Cerebellar nuclear complex (tissue), 1 donor: ENCODE data around the gene UPF1.
A peak's percentile ranks its signal among the peaks of the same experiment; 100 is the strongest.

Experiments used
- DNase-seq, 2 experiments: peaks; one replicate each; lab custom pipeline; 2025; lab: John Stamatoyannopoulos, UW

The UPF1 gene

DNA sequence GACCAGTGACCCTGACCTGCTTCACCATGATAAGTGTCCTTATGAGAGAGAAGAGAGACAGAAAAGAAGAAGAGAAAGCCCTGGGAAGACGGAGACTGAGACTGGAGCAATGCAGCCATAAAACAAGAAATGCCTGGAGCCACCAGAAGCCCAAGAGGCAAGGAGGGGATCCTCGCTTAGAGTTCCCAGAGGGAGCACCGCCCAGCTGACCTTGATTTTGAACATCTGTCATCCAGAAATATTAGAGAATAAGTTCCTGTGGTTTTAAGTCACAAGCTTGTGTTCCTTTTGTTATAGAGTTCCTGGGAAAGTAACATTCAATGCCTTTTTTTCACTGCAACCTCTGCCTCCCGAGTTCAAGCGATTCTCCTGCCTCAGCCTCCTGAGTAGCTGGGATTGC, 44.0 kb downstream of the UPF1 start:
- DNase-seq, result no peak

- no peak for DNase-seq
Measured at GRCh38 chr19:18876865-18877264, 45.1 kb downstream of the UPF1 start.

GRCh38 chr19:18878058-18878797, 46.5 kb downstream of the UPF1 start:
- no peak for DNase-seq

DNA sequence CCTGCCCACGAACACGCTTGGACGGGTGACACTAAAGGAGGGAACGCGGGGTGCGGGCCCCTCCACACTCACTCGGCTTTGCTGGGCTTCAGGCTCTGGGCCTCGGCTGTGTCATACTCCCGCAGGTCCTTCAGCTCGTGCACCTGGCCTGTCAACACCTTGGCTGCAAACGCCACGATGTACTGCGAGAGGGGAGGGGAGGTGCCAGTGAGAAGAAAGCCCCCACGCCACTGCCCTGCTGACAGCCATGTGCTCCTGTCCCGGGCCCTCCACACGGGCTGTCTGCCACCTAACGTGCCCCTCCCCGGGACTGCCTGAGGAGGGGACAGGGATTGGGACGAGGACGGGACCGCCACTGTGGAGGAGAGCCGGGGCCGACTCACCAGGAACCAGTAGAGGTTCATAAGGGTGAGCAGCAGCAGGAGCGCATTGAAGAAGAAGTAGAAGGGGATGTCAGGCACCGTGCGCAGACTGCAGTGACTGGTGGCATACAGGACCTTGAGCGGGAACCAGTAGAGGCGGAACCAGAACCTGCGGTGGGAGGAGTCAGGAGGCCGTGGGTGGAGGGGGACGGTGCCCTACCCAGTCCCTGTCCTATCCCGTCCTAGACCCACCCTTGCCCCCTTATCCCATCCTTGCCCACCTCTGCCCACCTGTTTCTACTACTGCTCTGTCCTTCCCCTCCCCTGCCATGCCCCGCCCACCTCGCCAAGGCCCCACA, 47.3 kb downstream of the UPF1 start:
- no peak for DNase-seq

GRCh38 chr19:18879579-18880373, 48.0 kb downstream of the UPF1 start:
- DNase-seq, result no peak

DNA sequence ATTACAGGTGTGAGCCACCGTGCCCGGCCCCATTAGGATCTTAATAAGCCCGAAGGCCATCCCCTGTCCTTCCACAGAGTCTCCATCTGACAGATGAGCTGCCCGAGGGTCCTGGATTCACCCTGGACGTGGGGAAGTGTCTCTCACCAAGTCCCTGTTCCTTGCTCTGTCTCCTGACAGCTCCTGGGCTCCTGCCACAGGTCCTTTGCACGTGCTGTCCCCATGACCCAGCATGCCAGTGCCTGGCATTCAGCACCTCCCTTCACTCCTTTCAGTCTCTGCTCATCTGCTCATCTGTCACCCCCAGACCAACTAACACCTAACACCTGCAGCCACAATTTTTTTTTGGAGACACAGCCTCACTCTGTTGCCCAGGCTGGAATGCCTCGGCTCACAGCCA, 49.7 kb downstream of the UPF1 start:
- no peak for DNase-seq

GRCh38 chr19:18883526-18884304, 52.0 kb downstream of the UPF1 start:
- no peak for DNase-seq

DNA sequence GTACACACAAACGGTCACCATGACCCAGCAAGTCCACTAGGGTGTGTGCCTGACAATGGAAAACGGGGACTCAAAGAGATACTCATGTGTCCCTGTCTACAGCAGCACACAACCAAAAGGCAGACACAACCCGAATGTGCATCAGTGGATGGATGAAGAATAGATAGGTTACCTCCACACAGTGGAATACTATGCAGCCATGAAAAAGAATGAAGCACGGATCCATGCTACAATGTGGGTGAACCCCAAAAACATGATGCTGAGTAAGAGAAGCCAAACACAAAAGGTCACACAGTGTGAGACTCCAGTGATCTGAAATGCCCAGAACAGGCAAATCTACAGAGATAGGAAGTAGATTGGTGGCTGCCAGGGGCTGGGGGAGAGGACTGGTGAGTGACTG, 55.2 kb downstream of the UPF1 start:
- no peak for DNase-seq

DNA sequence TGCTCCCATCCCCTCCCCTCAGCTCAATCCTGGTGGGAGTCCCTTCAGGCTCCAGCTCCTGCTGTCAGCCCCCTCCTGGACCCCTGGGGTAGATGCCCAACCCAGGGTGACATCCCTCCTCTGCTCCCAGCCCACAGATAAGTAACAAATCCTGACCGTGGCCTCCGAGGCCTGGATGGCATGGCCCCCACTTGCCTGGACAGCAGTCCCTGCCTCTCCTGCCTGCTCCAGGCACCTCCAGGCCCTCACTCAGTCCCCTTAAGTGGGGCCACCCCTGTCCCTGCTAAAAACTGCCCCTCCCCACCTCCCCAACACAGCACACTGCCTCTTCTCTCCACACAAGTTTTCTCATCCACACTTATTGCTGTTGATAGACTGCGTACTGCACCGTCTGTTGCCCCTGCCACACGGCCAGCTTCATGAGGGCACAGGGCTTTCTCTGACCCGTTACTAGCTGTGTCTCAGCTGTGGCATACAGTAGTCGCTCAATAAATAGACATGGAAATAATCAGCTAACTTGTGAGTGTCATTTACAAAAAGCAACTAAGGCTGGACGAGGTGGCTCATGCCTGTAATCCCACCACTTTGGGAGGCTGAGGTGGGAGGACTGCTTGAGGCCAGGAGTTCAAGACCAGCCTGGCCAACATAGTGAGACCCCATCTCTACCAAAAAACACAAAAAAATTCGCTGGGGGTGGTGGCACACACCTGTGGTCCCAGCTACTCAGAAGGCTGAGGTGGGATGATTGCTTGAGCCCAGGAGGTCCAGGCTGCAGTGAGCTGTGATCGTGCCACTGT, 58.4 kb downstream of the UPF1 start:
- no peak for DNase-seq

- DNase-seq, result no peak
Measured at GRCh38 chr19:18893587-18894253, 62.0 kb downstream of the UPF1 start.

DNA sequence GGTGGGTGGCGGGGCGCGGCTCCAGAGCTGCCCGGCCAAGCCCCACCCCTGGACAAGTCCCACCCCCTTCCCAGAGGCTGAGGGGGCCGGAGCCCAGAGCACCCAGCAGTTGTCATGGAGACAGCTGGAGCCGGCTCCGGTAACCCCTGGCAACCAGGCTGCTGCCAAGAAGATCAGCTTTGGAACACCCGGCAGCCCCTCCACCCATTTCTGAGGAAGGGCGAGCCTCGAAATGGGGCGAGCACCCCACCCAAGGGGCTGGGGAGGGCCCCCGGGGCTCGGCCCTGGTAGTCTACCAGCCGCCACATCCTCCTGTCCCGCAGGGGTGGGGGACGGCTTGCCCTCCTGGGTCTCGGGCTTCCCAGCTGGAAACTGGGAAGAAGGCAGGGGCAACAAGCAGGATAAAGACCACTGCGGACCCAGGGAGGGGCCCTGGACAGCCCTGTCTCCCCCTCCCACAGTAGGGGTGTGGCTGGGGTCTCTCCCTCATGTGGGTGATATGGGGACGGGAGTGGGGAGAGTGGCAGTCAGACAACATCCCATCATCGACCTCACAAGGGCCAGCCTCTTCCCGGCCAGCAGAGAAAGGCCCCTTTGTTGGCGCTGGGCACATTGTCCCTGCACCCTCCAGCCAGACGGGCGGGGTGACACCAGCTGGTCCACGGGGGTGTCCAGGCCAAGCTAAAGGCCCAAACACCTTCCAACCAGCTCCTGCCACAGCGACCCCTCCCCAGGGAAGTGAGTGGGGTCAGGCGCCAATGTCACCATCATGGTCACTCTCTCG, 62.7 kb downstream of the UPF1 start:
- no peak for DNase-seq

- DNase-seq, result peak in 1 of 2 experiments; percentile 13
Measured at GRCh38 chr19:18895038-18895823, 63.5 kb downstream of the UPF1 start.

- DNase-seq, result no peak
Measured at GRCh38 chr19:18895824-18896341, 64.1 kb downstream of the UPF1 start, which contains the start of gene CERS1. TSS of gene CERS1 (minus strand) at chr19:18896158. CDS start at chr19:18896072, 86 bp downstream.

DNA sequence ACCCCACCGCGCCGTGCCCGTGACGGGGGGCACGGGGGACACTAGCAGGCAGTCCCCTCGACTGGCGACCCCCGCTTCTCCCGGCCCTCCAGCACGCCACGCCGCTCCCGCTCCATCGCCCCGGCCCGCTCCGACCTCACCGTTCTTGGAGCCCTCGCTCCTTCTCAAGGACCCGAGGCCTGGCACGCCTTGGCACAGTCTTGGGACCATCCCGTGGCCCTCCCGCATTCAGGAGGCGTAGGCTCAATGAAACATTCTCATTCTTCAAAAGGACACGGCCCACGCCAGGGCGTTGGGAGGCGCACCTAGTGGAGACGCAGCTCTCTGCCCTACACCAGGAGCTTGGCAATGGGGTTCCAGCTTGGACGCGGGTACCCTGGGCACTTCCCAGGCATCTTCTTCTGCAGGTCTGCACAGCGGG, 64.7 kb downstream of the UPF1 start:
- no peak for DNase-seq

GRCh38 chr19:18897094-18898029, 65.6 kb downstream of the UPF1 start:
- DNase-seq, result no peak

- no peak for DNase-seq
Measured at GRCh38 chr19:18898081-18898606, 66.4 kb downstream of the UPF1 start.
